Measurements from ENCODE around the gene NEK8.

The NEK8 gene

GRCh38 chr17:28748852-28749515 lies 20.4 kb downstream of the NEK8 start:
- Histone ChIP-seq H4K20me1 (ENCODE audit: low read depth, low read length) (peaks cover 7% of the 10 kb centered on the region), H3K27ac (ENCODE audit: low read depth, low read length) (peak overlapping the region; percentile 99), H3F3A (ENCODE audit: insufficient read depth) (peaks cover 85% of the 10 kb centered on the region), H3K9ac (ENCODE audit: low read length) (peak overlapping the region; percentile 21; the same call in 1 of the 2 replicates), H2AFZ (ENCODE audit: low read depth, low read length, severe bottlenecking) (no peak overlapping the region), H3K4me2 (ENCODE audit: low read depth, low read length, poor library complexity, severe bottlenecking) (peak overlapping the region; percentile 31), H3K9me3 (ENCODE audit: insufficient read depth, low read length) (no peaks in the 10 kb centered on the region), H3K9me2 (replicated peaks; ENCODE audit: insufficient read depth, low read length) (no peaks in the 10 kb centered on the region), H3K27me3 (ENCODE audit: low read length) (no peaks in the 10 kb centered on the region), H3K36me3 (ENCODE audit: low read length) (peaks cover 27% of the 10 kb centered on the region), H3K4me3 (ENCODE audit: insufficient read depth, low read length, poor library complexity, severe bottlenecking) (no peak overlapping the region), H3K79me2 (ENCODE audit: insufficient read depth, low read length) (peaks cover 48% of the 10 kb centered on the region)
- TF ChIP-seq CTCF (IDR thresholded peaks at IDR 0.05; ENCODE audit: insufficient read depth, low read length, poor library complexity, severe bottlenecking), result no peak
- no peak for TF ChIP-seq EZH2phosphoT487 (conservative IDR thresholded peaks at IDR 0.05; ENCODE audit: low read length)

- H3K9me3 ChIP-seq (ENCODE audit: insufficient read depth, low read length), result no peaks in the 10 kb centered on the region
- peaks cover 82% of the 10 kb centered on the region for H3F3A ChIP-seq (ENCODE audit: insufficient read depth)
- H3K27ac ChIP-seq (ENCODE audit: low read depth, low read length), result peak overlapping the region; percentile 99
- H2AFZ ChIP-seq (ENCODE audit: low read depth, low read length, severe bottlenecking), result no peak overlapping the region
- no peaks in the 10 kb centered on the region for H3K9me2 ChIP-seq (replicated peaks; ENCODE audit: insufficient read depth, low read length)
- H3K79me2 ChIP-seq (ENCODE audit: insufficient read depth, low read length), result peaks cover 42% of the 10 kb centered on the region
- peak overlapping the region; percentile 21; the same call in 1 of the 2 replicates for H3K9ac ChIP-seq (ENCODE audit: low read length)
- peaks cover 7% of the 10 kb centered on the region for H4K20me1 ChIP-seq (ENCODE audit: low read depth, low read length)
- H3K4me3 ChIP-seq (ENCODE audit: insufficient read depth, low read length, poor library complexity, severe bottlenecking), result no peak overlapping the region
- H3K36me3 ChIP-seq (ENCODE audit: low read length), result peaks cover 24% of the 10 kb centered on the region
- H3K27me3 ChIP-seq (ENCODE audit: low read length), result no peaks in the 10 kb centered on the region
- H3K4me2 ChIP-seq (ENCODE audit: low read depth, low read length, poor library complexity, severe bottlenecking), result peak overlapping the region; percentile 31
- no peak for TF ChIP-seq CTCF (IDR thresholded peaks at IDR 0.05; ENCODE audit: insufficient read depth, low read length, poor library complexity, severe bottlenecking)
- TF ChIP-seq EZH2phosphoT487 (conservative IDR thresholded peaks at IDR 0.05; ENCODE audit: low read length), result no peak
Measured at GRCh38 chr17:28749516-28750177, 21.1 kb downstream of the NEK8 start.

- Histone ChIP-seq H3K9ac (ENCODE audit: low read length) (no peak overlapping the region; the same call in 1 of the 2 replicates), H3K27ac (ENCODE audit: low read depth, low read length) (peak overlapping the region; percentile 99), H3K79me2 (ENCODE audit: insufficient read depth, low read length) (peaks cover 34% of the 10 kb centered on the region), H3K36me3 (ENCODE audit: low read length) (peaks cover 21% of the 10 kb centered on the region), H3K4me2 (ENCODE audit: low read depth, low read length, poor library complexity, severe bottlenecking) (peak overlapping the region; percentile 31), H3K27me3 (ENCODE audit: low read length) (no peaks in the 10 kb centered on the region), H3K9me2 (replicated peaks; ENCODE audit: insufficient read depth, low read length) (no peaks in the 10 kb centered on the region), H3F3A (ENCODE audit: insufficient read depth) (peaks cover 75% of the 10 kb centered on the region), H2AFZ (ENCODE audit: low read depth, low read length, severe bottlenecking) (no peak overlapping the region), H3K9me3 (ENCODE audit: insufficient read depth, low read length) (no peaks in the 10 kb centered on the region), H4K20me1 (ENCODE audit: low read depth, low read length) (peaks cover 7% of the 10 kb centered on the region), H3K4me3 (ENCODE audit: insufficient read depth, low read length, poor library complexity, severe bottlenecking) (no peak overlapping the region)
- TF ChIP-seq EZH2phosphoT487 (conservative IDR thresholded peaks at IDR 0.05; ENCODE audit: low read length) (no peak), CTCF (IDR thresholded peaks at IDR 0.05; ENCODE audit: insufficient read depth, low read length, poor library complexity, severe bottlenecking) (peak; percentile 94)
Measured at GRCh38 chr17:28750178-28751047, 21.8 kb downstream of the NEK8 start.

Data from SU-DHL-6 (cell line).